DOHH2 (cell line): ENCODE measurements around the gene DPP6.

ENCODE experiments used
- H3F3A ChIP-seq: fragments of 200-600 bp; sonication (generic), shearing (Covaris generic); 2 replicates; pipeline ENCODE4 v1.6.0; 2016; ENCODE audit warnings: antibody characterized with exemption, mild to moderate bottlenecking; ENCODE audit not compliant: control insufficient read depth, insufficient read depth
- H3K27ac ChIP-seq: fragments of 200-600 bp; sonication (generic); 2 replicates; pipeline ENCODE4 v1.5.1; 2014; ENCODE audit warnings: low read depth, mild to moderate bottlenecking, low read length, moderate library complexity
- H3K27me3 ChIP-seq: fragments of 200-600 bp; sonication (generic); 2 replicates; pipeline ENCODE4 v1.6.1; 2014; ENCODE audit warnings: mild to moderate bottlenecking, low read length, mixed read lengths; ENCODE audit not compliant: control insufficient read depth
- H3K36me3 ChIP-seq: fragments of 200-600 bp; sonication (generic); 2 replicates; pipeline ENCODE4 v1.6.1; 2014; ENCODE audit warnings: mild to moderate bottlenecking, low read length, moderate library complexity, mixed read lengths; ENCODE audit not compliant: control insufficient read depth
- H3K4me1 ChIP-seq: fragments of 200-600 bp; sonication (generic); 2 replicates; pipeline ENCODE4 v1.6.1; 2014; ENCODE audit warnings: mild to moderate bottlenecking, low read length, mixed read lengths; ENCODE audit not compliant: control insufficient read depth
- H3K4me2 ChIP-seq: fragments of 200-600 bp; sonication (generic); 2 replicates; pipeline ENCODE4 v1.6.0; 2014; ENCODE audit warnings: mild to moderate bottlenecking, low read length, moderate library complexity
- H3K4me3 ChIP-seq: fragments of 200-600 bp; sonication (generic); 2 replicates; pipeline ENCODE4 v1.5.1; 2014; ENCODE audit warnings: mild to moderate bottlenecking, low read length, mixed read lengths
- H3K79me2 ChIP-seq: fragments of 200-600 bp; sonication (generic); 2 replicates; pipeline ENCODE4 v1.6.1; 2014; ENCODE audit warnings: mild to moderate bottlenecking, low read length, mixed read lengths; ENCODE audit not compliant: control insufficient read depth
- H3K9me2 ChIP-seq: fragments of 200-600 bp; sonication (generic); replicated peaks from 2 replicates; pipeline ENCODE4 v1.6.1; 2014; ENCODE audit warnings: mild to moderate bottlenecking, low read length, mixed read lengths; ENCODE audit not compliant: control insufficient read depth
- H3K9me3 ChIP-seq: fragments of 200-600 bp; sonication (generic); 2 replicates; pipeline ENCODE4 v1.6.1; 2014; ENCODE audit warnings: antibody characterized with exemption, low read length, mixed read lengths; ENCODE audit not compliant: control insufficient read depth, insufficient read depth
- H4K20me1 ChIP-seq: fragments of 200-600 bp; sonication (generic); 2 replicates; pipeline ENCODE4 v1.6.0; 2014; ENCODE audit warnings: low read depth, mild to moderate bottlenecking, antibody characterized with exemption, low read length, moderate library complexity; ENCODE audit not compliant: control insufficient read depth, insufficient read depth
- EZH2phosphoT487 ChIP-seq: fragments of 200-600 bp; sonication (generic); IDR thresholded peaks from 2 replicates; pipeline ENCODE4 v1.6.1; 2017; ENCODE audit warnings: borderline replicate concordance, mild to moderate bottlenecking, antibody characterized with exemption, low read length, moderate library complexity, mixed read lengths
- TF ChIP-seq, protein P1 (sequence below): fragments of 200-600 bp; sonication (generic); IDR thresholded peaks from one replicate; pipeline ENCODE4 v1.5.1; 2014; ENCODE audit warnings: antibody characterized with exemption, mild to moderate bottlenecking, low read depth, low read length; ENCODE audit not compliant: poor library complexity, severe bottlenecking

Gene DPP6

DNA sequence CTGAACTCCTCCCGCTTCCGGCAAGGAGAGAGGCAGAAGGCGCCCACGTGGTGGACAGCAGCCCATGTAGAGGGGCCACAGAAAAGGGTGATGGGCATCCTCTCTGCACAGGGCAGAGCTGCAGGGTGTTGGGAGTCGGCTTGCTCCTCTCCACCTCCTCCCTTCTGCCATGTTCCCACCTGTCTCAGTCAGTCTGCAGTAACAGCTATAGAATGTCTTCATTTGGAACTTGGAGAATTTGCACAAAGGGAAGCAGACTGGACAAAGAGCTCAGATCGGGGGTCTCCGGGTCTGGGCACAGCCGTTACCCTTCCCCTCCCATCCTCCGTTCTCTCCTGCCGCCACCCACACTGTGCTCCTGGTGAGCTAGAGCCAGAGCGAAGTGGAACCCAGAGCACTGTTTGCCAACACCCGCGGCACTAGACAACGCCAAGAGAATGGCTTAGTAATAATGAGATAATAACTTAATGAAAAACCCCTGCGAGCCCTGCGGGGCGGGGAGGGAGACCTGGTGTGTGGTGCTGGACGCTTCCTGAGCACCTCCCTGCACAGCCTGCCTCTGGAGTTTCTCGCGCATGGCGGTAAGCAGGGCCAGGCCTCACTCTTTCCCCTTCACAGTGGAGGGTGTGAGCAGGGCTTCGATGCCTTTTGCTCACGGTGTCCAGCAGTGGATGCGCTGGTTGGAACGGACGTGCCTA lies 696.0 kb downstream of the DPP6 start:
- H3K9me2 ChIP-seq = no peaks in the 10 kb centered on the region
- H3K27me3 ChIP-seq = no peaks in the 10 kb centered on the region
- H3K4me1 ChIP-seq = no peaks in the 10 kb centered on the region
- no peak overlapping the region for H3K4me3 ChIP-seq
- no peaks in the 10 kb centered on the region for H3K9me3 ChIP-seq
- no peak for TF ChIP-seq EZH2phosphoT487
- TF ChIP-seq, protein P1, sequence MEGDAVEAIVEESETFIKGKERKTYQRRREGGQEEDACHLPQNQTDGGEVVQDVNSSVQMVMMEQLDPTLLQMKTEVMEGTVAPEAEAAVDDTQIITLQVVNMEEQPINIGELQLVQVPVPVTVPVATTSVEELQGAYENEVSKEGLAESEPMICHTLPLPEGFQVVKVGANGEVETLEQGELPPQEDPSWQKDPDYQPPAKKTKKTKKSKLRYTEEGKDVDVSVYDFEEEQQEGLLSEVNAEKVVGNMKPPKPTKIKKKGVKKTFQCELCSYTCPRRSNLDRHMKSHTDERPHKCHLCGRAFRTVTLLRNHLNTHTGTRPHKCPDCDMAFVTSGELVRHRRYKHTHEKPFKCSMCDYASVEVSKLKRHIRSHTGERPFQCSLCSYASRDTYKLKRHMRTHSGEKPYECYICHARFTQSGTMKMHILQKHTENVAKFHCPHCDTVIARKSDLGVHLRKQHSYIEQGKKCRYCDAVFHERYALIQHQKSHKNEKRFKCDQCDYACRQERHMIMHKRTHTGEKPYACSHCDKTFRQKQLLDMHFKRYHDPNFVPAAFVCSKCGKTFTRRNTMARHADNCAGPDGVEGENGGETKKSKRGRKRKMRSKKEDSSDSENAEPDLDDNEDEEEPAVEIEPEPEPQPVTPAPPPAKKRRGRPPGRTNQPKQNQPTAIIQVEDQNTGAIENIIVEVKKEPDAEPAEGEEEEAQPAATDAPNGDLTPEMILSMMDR = no peak
- no peaks in the 10 kb centered on the region for H3K36me3 ChIP-seq
- no peaks in the 10 kb centered on the region for H3F3A ChIP-seq
- no peak overlapping the region for H3K27ac ChIP-seq
- H3K4me2 ChIP-seq = no peak overlapping the region
- no peaks in the 10 kb centered on the region for H3K79me2 ChIP-seq
- H4K20me1 ChIP-seq = no peaks in the 10 kb centered on the region

DNA sequence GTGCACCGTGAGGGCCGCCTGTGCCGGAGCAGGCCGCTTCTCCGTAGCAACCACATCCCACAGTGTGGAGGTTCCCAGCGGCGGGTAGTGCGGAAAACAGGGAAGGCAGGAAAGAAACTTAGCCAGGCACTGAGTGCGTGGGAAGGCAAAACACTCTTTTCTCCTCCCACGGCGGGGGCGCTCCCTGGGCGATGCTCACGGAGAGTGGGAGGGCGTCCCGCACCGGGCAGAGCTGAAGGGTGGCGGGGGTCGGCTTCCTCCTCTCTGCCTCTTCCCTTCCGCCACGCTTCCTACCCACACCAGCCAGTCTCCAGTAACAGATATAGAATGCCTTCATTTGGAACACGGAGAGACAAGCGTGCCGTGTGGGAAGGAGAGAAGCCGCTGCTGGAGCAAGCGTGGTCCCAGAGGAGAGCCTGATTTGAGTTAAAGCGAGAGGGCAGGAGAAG lies 698.2 kb downstream of the DPP6 start:
- Histone ChIP-seq H3K4me2 (no peak overlapping the region), H3F3A (no peaks in the 10 kb centered on the region), H3K4me1 (no peaks in the 10 kb centered on the region), H3K4me3 (no peak overlapping the region), H3K36me3 (no peaks in the 10 kb centered on the region), H3K9me3 (no peaks in the 10 kb centered on the region), H3K79me2 (no peaks in the 10 kb centered on the region), H3K9me2 (no peaks in the 10 kb centered on the region), H3K27ac (no peak overlapping the region), H3K27me3 (no peaks in the 10 kb centered on the region), H4K20me1 (no peaks in the 10 kb centered on the region)
- TF ChIP-seq EZH2phosphoT487 = no peak
- TF ChIP-seq, protein P1 = no peak

DNA sequence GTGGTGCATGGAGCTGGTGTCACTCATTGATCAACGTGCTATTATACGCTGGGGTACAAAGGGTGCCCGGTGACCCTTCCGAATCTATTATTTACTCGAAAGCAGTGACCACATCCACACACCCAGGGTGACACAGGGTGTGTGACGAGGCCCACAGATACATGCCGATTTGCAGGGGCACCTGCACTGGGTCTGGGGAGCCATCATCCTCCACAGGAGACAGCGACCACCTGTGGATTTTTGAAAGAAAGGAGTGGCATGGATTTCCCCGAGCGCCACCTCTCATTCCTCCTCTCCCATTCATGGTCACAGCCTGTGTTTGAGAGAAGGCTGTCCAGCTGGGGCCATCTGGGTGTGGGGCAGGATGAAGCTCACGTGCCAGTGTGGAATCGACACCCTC lies 701.0 kb downstream of the DPP6 start:
- Histone ChIP-seq H3K79me2 (no peaks in the 10 kb centered on the region), H3K4me3 (no peak overlapping the region), H3K9me2 (no peaks in the 10 kb centered on the region), H3F3A (no peaks in the 10 kb centered on the region), H3K36me3 (no peaks in the 10 kb centered on the region), H3K27me3 (no peaks in the 10 kb centered on the region), H4K20me1 (no peaks in the 10 kb centered on the region), H3K27ac (no peak overlapping the region), H3K4me2 (no peak overlapping the region), H3K4me1 (no peaks in the 10 kb centered on the region), H3K9me3 (no peaks in the 10 kb centered on the region)
- TF ChIP-seq EZH2phosphoT487 = no peak
- TF ChIP-seq, protein P1 = no peak
